Activated CD4-positive, alpha-beta T cell treated with anti-CD3 and anti-CD28 coated beads for 24 hours (primary cell): ENCODE results near the gene OR8K3.

ENCODE experiments used
- DNase-seq, 2 donors: peaks; one replicate each; pipeline ENCODE4 v3.0.0-alpha.2; 2020; ENCODE audit warnings: low read depth in 2 of 2

Gene OR8K3

GRCh38 chr11:56314844-56315243 is at the start of gene OR8K3:
TSS of gene OR8K3 (plus strand) at chr11:56315144. CDS start at chr11:56318307, 3,163 bp downstream.
- no peak for DNase-seq

DNA sequence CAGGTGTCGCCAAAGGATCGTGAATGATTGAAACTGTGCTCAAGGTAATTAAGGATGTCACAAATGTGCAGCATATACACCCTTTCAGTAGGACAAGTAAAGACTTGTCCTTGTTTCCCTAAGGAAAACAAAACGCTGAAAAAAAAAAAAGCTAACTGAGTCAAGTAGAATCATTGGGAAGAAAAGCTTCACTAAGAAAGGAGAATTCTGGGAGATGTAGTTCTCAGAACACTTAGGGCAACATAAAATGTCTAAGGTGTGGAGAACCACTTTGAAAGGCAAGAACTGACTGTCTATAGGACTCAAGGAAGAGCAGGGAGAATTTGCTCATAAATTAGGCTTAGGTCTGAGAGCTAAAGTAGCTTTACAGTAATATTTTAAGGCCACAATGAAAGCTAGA is 43.9 kb upstream of the OR8K3 start:
- no peak for DNase-seq

DNA sequence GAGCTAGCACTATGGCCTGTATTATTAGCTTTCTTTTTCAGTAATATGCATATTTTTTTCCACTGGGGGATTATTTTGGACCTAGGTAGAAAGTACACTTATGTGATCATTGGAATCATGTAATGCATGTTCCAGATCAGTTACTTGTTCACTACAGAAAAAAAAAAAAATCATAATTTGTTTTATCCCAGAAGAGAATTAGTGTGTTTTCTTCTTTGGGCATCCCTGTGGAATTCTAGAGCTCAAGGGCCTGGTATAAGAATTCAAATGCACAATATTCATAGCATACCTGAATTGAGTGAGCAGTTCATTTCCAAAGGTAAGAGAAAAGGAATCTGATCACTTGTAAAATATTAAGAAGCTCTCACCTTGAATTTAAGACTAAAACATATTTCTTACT is 41.1 kb upstream of the OR8K3 start, which contains the start of gene OR5T1:
Gene OR5T1, plus strand, starts transcription at position 301 of the 400 bp plus-strand sequence. CDS start 1,485 bp downstream, outside the sequence.
- no peak for DNase-seq

GRCh38 chr11:56292154-56292553 is 22.8 kb upstream of the OR8K3 start, which contains the start of gene OR8H1:
TSS of gene OR8H1 (minus strand) at chr11:56292254. CDS start at chr11:56291062, 1,192 bp downstream.
- DNase-seq: no peak

- no peak for DNase-seq
These were observed 18.0 kb upstream of the OR8K3 start for GRCh38 chr11:56296898-56297297.

DNA sequence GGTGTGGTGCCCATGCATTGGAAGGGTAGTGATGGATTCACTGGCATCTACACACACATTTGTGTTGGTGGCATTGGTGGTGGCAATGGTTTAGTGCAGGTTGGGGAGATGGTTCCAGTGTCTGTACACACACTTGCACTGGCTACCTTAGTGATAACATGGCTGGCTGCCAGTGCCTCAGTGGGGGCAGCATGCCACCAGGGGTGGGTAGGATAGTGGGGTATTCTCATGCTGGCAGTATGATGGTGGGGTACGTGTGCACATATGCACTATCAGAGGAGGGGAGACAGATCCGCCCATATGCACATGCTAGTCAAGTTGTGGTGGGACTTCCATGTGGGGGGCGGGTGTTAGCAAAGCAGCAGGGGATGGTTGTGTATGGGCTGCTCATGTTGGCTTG is 7.1 kb upstream of the OR8K3 start:
- no peak for DNase-seq

GRCh38 chr11:56331861-56332491 is 17.0 kb downstream of the OR8K3 start:
- no peak for DNase-seq

- DNase-seq: no peak
These were observed 18.2 kb downstream of the OR8K3 start for GRCh38 chr11:56333156-56333555.

- DNase-seq: no peak
These were observed 25.3 kb downstream of the OR8K3 start for GRCh38 chr11:56340289-56340688.

DNA sequence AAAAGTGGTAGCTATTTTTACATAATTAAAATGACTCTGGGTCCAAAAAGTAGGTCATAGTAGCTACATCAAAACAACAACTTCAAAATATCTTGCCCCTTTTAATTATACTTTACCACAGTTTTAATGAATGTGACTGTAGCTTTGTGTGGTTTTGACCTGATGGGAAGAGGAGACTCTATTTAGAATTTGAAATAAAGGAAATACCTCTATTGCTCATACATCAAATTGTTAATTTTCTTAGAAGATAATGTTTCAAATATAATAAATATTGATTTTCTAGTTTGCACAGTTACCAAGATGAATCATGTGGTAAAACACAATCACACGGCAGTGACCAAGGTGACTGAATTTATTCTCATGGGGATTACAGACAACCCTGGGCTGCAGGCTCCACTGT is 30.8 kb downstream of the OR8K3 start, which contains the start of gene OR8K1:
Gene OR8K1, plus strand, starts transcription at position 301 of the 400 bp plus-strand sequence. Its CDS starts 0 bp downstream, at position 301.
- no peak for DNase-seq

- DNase-seq: no peak
These were observed 39.0 kb downstream of the OR8K3 start, which contains the start of gene OR8J1 for GRCh38 chr11:56353991-56354390. TSS of gene OR8J1 (plus strand) at chr11:56354291. CDS start at chr11:56360247, 5,956 bp downstream.
